Measurements from ENCODE around the gene RAET1G. TPM values are rescaled to one million over a fixed set of nuclear protein-coding genes. Genes with fewer than 3 reads are reported as not detected.

The RAET1G gene
- total and polyA plus RNA-seq, 9 of the 15 experiments (the other 6 are each of a cell fraction or from before 2014, with no cell fraction given), result 0.11 TPM; not detected in 8

DNA sequence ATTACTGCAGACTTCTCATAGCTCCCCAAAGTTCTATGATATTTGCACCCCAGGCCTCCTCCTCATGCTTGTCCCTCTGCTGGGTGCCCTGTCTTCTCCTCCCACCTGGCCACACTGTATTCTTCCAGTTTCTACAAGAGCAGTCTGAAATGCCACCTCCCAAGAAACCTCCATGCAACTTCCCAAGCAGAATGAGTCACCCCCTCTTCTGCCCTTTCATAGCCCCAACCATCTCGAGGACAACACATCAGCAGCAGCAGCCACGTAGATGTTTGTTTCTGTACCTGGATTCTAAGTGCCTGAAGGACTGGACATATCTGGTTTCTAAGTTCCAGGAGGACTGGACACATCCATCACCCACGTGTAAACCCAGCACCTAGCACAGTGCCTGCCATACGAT, 12.3 kb upstream of the RAET1G start:
- POLR2A ChIA-PET, result interaction anchor here (0.6 kb wide), 1 partner anchor 82 kb away, joined by 3 read pairs; no protein-coding TSS in a partner anchor
- ATAC-seq, result no peak
- Histone ChIP-seq H3K9ac (ENCODE audit: insufficient read depth in 1 of 2, low read depth in 2 of 2, low read length in 2 of 2) (no peak overlapping the region), H3K4me2 (ENCODE audit: insufficient read depth, low read length) (no peak overlapping the region), H3K79me2 (ENCODE audit: control insufficient read depth, insufficient read depth, low read length) (no peaks in the 10 kb centered on the region), H3K4me3 (no peak overlapping the region), H4K20me1 (replicated peaks; ENCODE audit: control insufficient read depth, insufficient read depth, low read length) (no peaks in the 10 kb centered on the region), H3K36me3 (ENCODE audit: control insufficient read depth, insufficient read depth, low read length) (no peaks in the 10 kb centered on the region), H2AFZ (ENCODE audit: low read depth, low read length) (no peak overlapping the region), H3K27me3 (ENCODE audit: control insufficient read depth in 2 of 2, insufficient read depth in 2 of 2, low read length in 2 of 2) (peaks cover 27 to 53% of the 10 kb centered on the region in 2 experiments), H3K27ac (ENCODE audit: extremely low read depth, low read depth, low read length) (no peak overlapping the region), H3K9me3 (replicated peaks; ENCODE audit: control insufficient read depth, insufficient read depth, low read depth, low read length) (no peaks in the 10 kb centered on the region), H3K9me1 (ENCODE audit: control insufficient read depth, insufficient read depth, low read length) (no peaks in the 10 kb centered on the region), H3K4me1 (replicated peaks in 1 of 2; ENCODE audit: control insufficient read depth in 2 of 2, insufficient read depth in 2 of 2, low read length in 2 of 2) (peaks cover 0 to 9% of the 10 kb centered on the region in 2 experiments; a peak in 2 of 5 replicates)
- BruUV-seq (replicated peaks), result no TSS peak
- FAIRE-seq, result no peak
- CTCF ChIA-PET (ENCODE audit: low intra/inter-chr PET ratio), result interaction anchor here (0.8 to 5.1 kb wide), 3 partner anchors 81 to 880 kb away, joined by 3 to 70 read pairs (median 13); no protein-coding TSS in a partner anchor
- WGBS (ENCODE audit: insufficient coverage, low coverage, missing lambda C conversion rate), result 0% methylated on average over 4 of the region's 4 CpGs
- TF ChIP-seq TEAD4 (IDR thresholded peaks at IDR 0.05; ENCODE audit: low read length) (no peak), TEAD4 (CRISPR knock-in tag; IDR thresholded peaks at IDR 0.05; ENCODE audit: borderline replicate concordance) (no peak), CHCHD3 (CRISPR knock-in tag; IDR thresholded peaks at IDR 0.05) (no peak), HLTF (IDR thresholded peaks at IDR 0.05) (no peak), SRSF7 (optimal IDR thresholded peaks at IDR 0.05; ENCODE audit: low read depth, low read length) (no peak), ZNF76 (CRISPR knock-in tag; IDR thresholded peaks at IDR 0.05; ENCODE audit: borderline replicate concordance) (no peak), CREB1 (IDR thresholded peaks at IDR 0.05) (no peak), CREB1 (CRISPR knock-in tag; IDR thresholded peaks at IDR 0.05) (no peak), ZNF232 (CRISPR knock-in tag; IDR thresholded peaks at IDR 0.05) (no peak)
- TF ChIP-seq, protein P1, sequence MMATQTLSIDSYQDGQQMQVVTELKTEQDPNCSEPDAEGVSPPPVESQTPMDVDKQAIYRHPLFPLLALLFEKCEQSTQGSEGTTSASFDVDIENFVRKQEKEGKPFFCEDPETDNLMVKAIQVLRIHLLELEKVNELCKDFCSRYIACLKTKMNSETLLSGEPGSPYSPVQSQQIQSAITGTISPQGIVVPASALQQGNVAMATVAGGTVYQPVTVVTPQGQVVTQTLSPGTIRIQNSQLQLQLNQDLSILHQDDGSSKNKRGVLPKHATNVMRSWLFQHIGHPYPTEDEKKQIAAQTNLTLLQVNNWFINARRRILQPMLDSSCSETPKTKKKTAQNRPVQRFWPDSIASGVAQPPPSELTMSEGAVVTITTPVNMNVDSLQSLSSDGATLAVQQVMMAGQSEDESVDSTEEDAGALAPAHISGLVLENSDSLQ (IDR thresholded peaks at IDR 0.05), result no peak
- TF ChIP-seq, protein P2, sequence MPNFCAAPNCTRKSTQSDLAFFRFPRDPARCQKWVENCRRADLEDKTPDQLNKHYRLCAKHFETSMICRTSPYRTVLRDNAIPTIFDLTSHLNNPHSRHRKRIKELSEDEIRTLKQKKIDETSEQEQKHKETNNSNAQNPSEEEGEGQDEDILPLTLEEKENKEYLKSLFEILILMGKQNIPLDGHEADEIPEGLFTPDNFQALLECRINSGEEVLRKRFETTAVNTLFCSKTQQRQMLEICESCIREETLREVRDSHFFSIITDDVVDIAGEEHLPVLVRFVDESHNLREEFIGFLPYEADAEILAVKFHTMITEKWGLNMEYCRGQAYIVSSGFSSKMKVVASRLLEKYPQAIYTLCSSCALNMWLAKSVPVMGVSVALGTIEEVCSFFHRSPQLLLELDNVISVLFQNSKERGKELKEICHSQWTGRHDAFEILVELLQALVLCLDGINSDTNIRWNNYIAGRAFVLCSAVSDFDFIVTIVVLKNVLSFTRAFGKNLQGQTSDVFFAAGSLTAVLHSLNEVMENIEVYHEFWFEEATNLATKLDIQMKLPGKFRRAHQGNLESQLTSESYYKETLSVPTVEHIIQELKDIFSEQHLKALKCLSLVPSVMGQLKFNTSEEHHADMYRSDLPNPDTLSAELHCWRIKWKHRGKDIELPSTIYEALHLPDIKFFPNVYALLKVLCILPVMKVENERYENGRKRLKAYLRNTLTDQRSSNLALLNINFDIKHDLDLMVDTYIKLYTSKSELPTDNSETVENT (CRISPR knock-in tag; IDR thresholded peaks at IDR 0.05), result no peak
- TF ChIP-seq, protein P3, sequence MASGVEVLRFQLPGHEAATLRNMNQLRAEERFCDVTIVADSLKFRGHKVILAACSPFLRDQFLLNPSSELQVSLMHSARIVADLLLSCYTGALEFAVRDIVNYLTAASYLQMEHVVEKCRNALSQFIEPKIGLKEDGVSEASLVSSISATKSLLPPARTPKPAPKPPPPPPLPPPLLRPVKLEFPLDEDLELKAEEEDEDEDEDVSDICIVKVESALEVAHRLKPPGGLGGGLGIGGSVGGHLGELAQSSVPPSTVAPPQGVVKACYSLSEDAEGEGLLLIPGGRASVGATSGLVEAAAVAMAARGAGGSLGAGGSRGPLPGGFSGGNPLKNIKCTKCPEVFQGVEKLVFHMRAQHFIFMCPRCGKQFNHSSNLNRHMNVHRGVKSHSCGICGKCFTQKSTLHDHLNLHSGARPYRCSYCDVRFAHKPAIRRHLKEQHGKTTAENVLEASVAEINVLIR (CRISPR knock-in tag; IDR thresholded peaks at IDR 0.05), result no peak
- TF ChIP-seq, protein P4, sequence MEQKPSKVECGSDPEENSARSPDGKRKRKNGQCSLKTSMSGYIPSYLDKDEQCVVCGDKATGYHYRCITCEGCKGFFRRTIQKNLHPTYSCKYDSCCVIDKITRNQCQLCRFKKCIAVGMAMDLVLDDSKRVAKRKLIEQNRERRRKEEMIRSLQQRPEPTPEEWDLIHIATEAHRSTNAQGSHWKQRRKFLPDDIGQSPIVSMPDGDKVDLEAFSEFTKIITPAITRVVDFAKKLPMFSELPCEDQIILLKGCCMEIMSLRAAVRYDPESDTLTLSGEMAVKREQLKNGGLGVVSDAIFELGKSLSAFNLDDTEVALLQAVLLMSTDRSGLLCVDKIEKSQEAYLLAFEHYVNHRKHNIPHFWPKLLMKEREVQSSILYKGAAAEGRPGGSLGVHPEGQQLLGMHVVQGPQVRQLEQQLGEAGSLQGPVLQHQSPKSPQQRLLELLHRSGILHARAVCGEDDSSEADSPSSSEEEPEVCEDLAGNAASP (IDR thresholded peaks at IDR 0.05), result no peak
- DNase-seq (ENCODE audit: extremely low read depth in 1 of 4, low spot score in 3 of 4), result no peak
- intact Hi-C loops (cut with micrococcal nuclease) (loop anchor here (10.0 kb wide), 1 partner anchor 340 kb away; no protein-coding TSS in a partner anchor), in situ Hi-C loops (cut with MboI) (loop anchor here (5.0 kb wide), 1 partner anchor 72 kb away; no protein-coding TSS in a partner anchor)
